SK-N-SH (cell line): ENCODE data around the gene TRIM10.

ENCODE experiments used
- CTCF ChIP-seq: fragments of 200-600 bp; sonication (generic); IDR thresholded peaks from 2 replicates; pipeline ENCODE4 v1.6.1; 2017; ENCODE audit warnings: antibody characterized with exemption, mild to moderate bottlenecking, moderate library complexity
- ELF1 ChIP-seq: IDR thresholded peaks from 2 replicates; pipeline ENCODE4 v1.4.0; 2012
- EZH2phosphoT487 ChIP-seq: fragments of 200-600 bp; sonication (generic); IDR thresholded peaks from 2 replicates; pipeline ENCODE4 v1.6.1; 2017; ENCODE audit warnings: low read depth, mixed run types, mild to moderate bottlenecking, antibody characterized with exemption, moderate library complexity, borderline replicate concordance
- POLR2AphosphoS5 ChIP-seq: IDR thresholded peaks from 2 replicates; pipeline ENCODE4 v1.6.1; 2012; ENCODE audit warnings: low read depth, low read length
- REST ChIP-seq: IDR thresholded peaks from 2 replicates; pipeline ENCODE4 v1.6.1; 2012; ENCODE audit warnings: mild to moderate bottlenecking, low read depth, low read length, moderate library complexity
- USF1 ChIP-seq: IDR thresholded peaks from 2 replicates; pipeline ENCODE4 v1.4.0; 2012; ENCODE audit warnings: low read depth, borderline replicate concordance

- TF ChIP-seq EZH2phosphoT487, result no peak
- no peak for TF ChIP-seq ELF1
- no peak for TF ChIP-seq CTCF
- no peak for TF ChIP-seq USF1
- TF ChIP-seq POLR2AphosphoS5, result no peak
- no peak for TF ChIP-seq REST
Observed at GRCh38 chr6:30204116-30204515, 43.1 kb upstream of the TRIM10 start.
